ENCODE data around the gene FBXL5.

DNA sequence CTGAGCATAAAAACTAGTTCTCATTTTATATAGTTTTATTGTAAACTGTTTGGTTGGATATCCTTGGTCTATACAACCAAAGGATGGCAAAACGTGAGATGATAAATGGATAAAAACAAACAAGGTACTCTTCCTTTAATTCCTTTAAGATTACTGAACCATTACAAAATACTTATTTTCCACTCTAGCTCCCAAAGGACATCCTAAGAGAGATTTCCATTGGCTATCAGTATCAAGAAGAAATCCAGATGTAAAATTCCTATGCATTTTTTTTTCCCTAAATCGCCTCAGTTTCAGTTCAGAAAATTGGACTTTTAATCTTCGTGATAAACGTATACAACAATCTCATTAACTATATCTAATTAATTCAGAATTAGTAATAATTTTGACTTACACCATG, 2.3 kb downstream of the FBXL5 start:
- TF ChIP-seq EP300 (IDR thresholded peaks at IDR 0.05): no peak
- TF ChIP-seq POLR2A (IDR thresholded peaks at IDR 0.05): no peak
- no peak for TF ChIP-seq CTCF (IDR thresholded peaks at IDR 0.05)
- no peak for TF ChIP-seq POLR2AphosphoS5 (IDR thresholded peaks at IDR 0.05)
